Aorta (tissue), 5 donors: ENCODE results near the gene RALGAPA2. TPM values are rescaled to one million over a fixed set of nuclear protein-coding genes. Genes with fewer than 3 reads are reported as not detected.

Experiments
- ATAC-seq: fragments of 200-7000 bp; cut with Tn5 transposase; one replicate; pipeline ENCODE4 v1.9.1; 2022; ENCODE audit warnings: moderate library complexity; ENCODE audit not compliant: low FRiP score
- DNase-seq, 2 donors: peaks; one replicate each; pipeline ENCODE4 v3.0.0-alpha.2; 2020
- H3K27ac ChIP-seq, 2 donors: one replicate each; pipeline ENCODE4 v1.5.1; 2013; ENCODE audit warnings: low read length in 2 of 2, mild to moderate bottlenecking in 2 of 2, moderate library complexity in 2 of 2, control low read depth in 1 of 2, inconsistent platforms in 1 of 2, low read depth in 1 of 2
- H3K27me3 ChIP-seq, 2 donors: one replicate each; pipeline ENCODE4 v1.6.1; 2013; ENCODE audit warnings: control low read depth in 1 of 2, low read length in 1 of 2, mild to moderate bottlenecking in 1 of 2, moderate library complexity in 1 of 2; ENCODE audit not compliant: insufficient read depth in 2 of 2, control insufficient read depth in 1 of 2
- H3K36me3 ChIP-seq, 2 donors: one replicate each; pipeline ENCODE4 v1.6.1; 2013; ENCODE audit warnings: control low read depth in 1 of 2, low read length in 1 of 2, mild to moderate bottlenecking in 1 of 2; ENCODE audit not compliant: insufficient read depth in 2 of 2, control insufficient read depth in 1 of 2
- H3K4me1 ChIP-seq, 2 donors: one replicate each; pipeline ENCODE4 v1.6.1; 2013; ENCODE audit warnings: low read length in 2 of 2, control low read depth in 1 of 2, mild to moderate bottlenecking in 1 of 2, moderate library complexity in 1 of 2; ENCODE audit not compliant: insufficient read depth in 2 of 2, control insufficient read depth in 1 of 2
- H3K4me3 ChIP-seq, 2 donors: one replicate each; pipeline ENCODE4 v1.5.1; 2013; ENCODE audit warnings: low read length in 2 of 2, control low read depth in 1 of 2, mild to moderate bottlenecking in 1 of 2
- H3K9me3 ChIP-seq: one replicate; pipeline ENCODE4 v1.6.1; 2013; ENCODE audit warnings: mild to moderate bottlenecking, low read length; ENCODE audit not compliant: control insufficient read depth
- WGBS, 2 donors: extraction: QIAGEN DNeasy Blood & Tissue Kit; methylation state at CpG; one replicate each; pipeline ENCODE4 v1.1.7; 2013; 5-methylcytosine and 5-hydroxymethylcytosine counted together
- intact Hi-C, 2 donors: fragments of 100-400 bp; cut with DNase I; formaldehyde crosslinking; loops; one replicate each; pipeline versions ENCODE4 v1.14.2 to v1.15.0; 2022
- polyA plus RNA-seq, 2 donors: library from polyadenylated mRNA; stranded (reverse); fragments of 200-250 nt; gene quantifications; one replicate each; pipeline ENCODE4 v1.2.3, GENCODE V29; 2013
- total RNA-seq, 2 donors: library from RNA; stranded (reverse); fragmentation: NEBNext Ultra II Directional; extraction: Animal tissue kit (Norgen Biotek cat#: 25700); gene quantifications; one replicate each; pipeline ENCODE4 v1.2.1, GENCODE V29; 2021
- donor health status: healthy with polysubstance abuse.
- donor health status: Bipolar disorder and iron deficiency.
- donor health status: DM: no; HTN: no; CAD: no.
- donor health status: DM: no; HTN: no; CAD: no.
- donor health status: DM: yes; HTN: yes; CAD: no.

The RALGAPA2 gene
- total and polyA plus RNA-seq, 4 donors = 2.2 to 62.3 (median 19.2) TPM

DNA sequence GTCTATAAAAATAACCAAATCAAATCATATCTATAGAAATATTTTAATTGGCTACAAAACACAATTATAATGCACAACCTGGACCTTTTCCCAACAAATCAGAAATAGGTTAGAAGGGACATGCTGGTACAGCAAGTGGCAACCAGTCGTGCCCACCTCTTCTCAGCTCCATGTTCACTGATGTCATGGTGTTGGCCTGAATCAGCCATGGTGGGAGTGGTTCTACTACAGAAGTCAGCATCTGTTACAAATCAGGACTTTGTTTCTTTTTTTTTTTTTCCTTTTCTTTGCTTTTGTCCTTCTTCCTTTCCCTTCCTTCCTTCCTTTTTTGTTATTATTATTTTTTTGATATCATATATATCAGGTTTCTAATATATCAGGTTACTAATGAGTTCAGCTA is 91.2 kb downstream of the RALGAPA2 start:
- no peak overlapping the region for H3K27ac ChIP-seq
- no peak overlapping the region for H3K4me3 ChIP-seq
- peaks cover 4 to 6% of the 10 kb centered on the region in 2 donors for H3K36me3 ChIP-seq
- no peaks in the 10 kb centered on the region for H3K4me1 ChIP-seq
- no peaks in the 10 kb centered on the region for H3K9me3 ChIP-seq
- 52 to 54% methylated on average over 1 of the region's 1 CpG for WGBS, 2 donors
- no peaks in the 10 kb centered on the region for H3K27me3 ChIP-seq
- no peak for ATAC-seq
- no peak for DNase-seq
- intact Hi-C loops = no loop called here

DNA sequence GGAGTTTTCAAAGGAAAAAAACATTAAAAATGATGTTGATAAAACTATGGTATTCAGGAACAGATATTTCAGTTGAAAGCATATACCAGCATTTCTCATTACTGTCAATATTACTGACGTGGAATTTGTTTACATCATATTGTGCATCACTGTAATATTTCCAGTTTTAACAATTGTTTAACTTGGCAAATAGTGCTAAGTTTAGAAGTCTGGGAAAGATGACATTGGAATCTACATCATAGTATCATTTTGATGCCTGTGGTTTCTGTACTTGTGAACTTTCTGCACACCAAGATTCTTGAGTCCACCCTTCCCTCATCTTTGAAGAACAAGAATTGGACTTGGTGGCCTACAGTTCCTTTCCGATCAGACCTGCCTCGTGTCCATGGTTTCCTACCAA is 98.1 kb downstream of the RALGAPA2 start:
- Histone ChIP-seq H3K4me1 (no peaks in the 10 kb centered on the region), H3K27me3 (no peaks in the 10 kb centered on the region), H3K4me3 (no peak overlapping the region), H3K9me3 (no peaks in the 10 kb centered on the region), H3K36me3 (peaks cover 5 to 6% of the 10 kb centered on the region in 2 donors), H3K27ac (no peak overlapping the region)
- WGBS, 2 donors = 93 to 97% methylated on average over 3 of the region's 3 CpGs
- ATAC-seq = no peak
- intact Hi-C loops = no loop called here
- DNase-seq = no peak

DNA sequence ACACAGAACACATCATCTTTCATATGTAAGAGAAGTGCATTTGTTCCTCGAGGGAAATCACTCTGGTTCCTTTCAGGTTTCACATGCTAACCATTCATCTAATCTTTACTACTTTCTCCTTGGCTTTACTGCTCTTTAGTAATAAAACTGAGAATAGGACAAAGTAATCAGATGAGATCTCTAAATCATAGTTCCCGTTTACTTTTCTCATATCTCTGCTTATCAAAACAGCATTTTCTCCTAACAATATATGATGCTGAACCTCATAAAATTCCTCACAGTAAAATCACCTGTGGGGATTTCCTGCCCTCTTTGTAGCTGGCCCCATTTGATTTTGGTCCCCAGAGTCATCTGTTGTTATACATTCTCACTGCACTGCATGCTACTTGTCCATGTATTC is 100.2 kb downstream of the RALGAPA2 start:
- H3K36me3 ChIP-seq = peaks cover 3 to 5% of the 10 kb centered on the region in 2 donors
- intact Hi-C loops = no loop called here
- no peaks in the 10 kb centered on the region for H3K4me1 ChIP-seq
- ATAC-seq (no peak), DNase-seq (no peak)
- WGBS, 2 donors = 66 to 70% methylated on average over 2 of the region's 2 CpGs
- H3K27ac ChIP-seq = no peak overlapping the region
- H3K9me3 ChIP-seq = no peaks in the 10 kb centered on the region
- H3K4me3 ChIP-seq = no peak overlapping the region
- H3K27me3 ChIP-seq = no peaks in the 10 kb centered on the region

DNA sequence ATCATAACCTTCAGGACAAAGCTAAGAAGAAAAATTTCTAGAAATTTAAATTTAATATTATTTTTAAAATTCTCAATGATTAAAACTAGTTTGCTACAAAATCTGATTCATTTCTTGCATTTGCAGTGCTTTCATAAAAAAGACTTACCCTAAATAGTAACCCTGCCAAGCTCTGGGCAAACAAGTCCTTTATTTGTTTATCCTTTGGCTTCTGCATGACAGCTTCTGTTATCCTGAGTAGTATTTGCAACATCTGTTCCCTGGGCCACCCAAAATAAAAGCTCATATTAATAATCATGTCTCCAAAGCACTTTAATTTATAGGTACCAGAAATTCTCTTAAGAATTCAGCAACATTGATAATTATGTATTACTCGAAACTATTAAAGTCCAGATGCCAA is 101.3 kb downstream of the RALGAPA2 start:
- no peaks in the 10 kb centered on the region for H3K9me3 ChIP-seq
- no peak for DNase-seq
- no peak for ATAC-seq
- 81 to 91% methylated on average over 1 of the region's 1 CpG for WGBS, 2 donors
- no peaks in the 10 kb centered on the region for H3K4me1 ChIP-seq
- intact Hi-C loops = no loop called here
- H3K36me3 ChIP-seq = peaks cover 0 to 4% of the 10 kb centered on the region in 2 donors
- H3K27ac ChIP-seq = no peak overlapping the region
- H3K27me3 ChIP-seq = no peaks in the 10 kb centered on the region
- no peak overlapping the region for H3K4me3 ChIP-seq

DNA sequence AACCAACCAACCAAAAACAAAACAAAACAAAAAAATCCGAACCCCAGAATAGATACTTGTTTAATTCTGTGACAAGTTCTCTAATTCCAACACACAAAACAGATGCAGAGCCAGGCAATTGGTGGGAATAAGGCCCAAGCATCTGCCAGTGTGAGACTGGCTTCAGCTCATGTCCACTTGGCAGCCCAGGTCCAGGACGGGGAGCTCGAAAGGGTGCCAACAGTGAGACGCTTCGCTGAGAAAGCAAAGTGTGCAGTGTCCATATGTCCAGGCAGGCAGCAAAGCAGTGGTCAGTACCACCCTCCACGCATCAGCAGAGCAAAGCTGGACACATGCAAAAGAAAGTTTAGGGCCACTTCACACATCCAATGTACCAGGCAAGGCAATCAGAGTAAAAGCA is 102.9 kb downstream of the RALGAPA2 start:
- Histone ChIP-seq H3K9me3 (no peaks in the 10 kb centered on the region), H3K27ac (no peak overlapping the region), H3K27me3 (no peaks in the 10 kb centered on the region), H3K4me3 (no peak overlapping the region), H3K4me1 (no peaks in the 10 kb centered on the region), H3K36me3 (no peaks in the 10 kb centered on the region)
- intact Hi-C loops = no loop called here
- no peak for DNase-seq
- WGBS, 2 donors = 82 to 90% methylated on average over 6 of the region's 6 CpGs
- ATAC-seq = no peak

DNA sequence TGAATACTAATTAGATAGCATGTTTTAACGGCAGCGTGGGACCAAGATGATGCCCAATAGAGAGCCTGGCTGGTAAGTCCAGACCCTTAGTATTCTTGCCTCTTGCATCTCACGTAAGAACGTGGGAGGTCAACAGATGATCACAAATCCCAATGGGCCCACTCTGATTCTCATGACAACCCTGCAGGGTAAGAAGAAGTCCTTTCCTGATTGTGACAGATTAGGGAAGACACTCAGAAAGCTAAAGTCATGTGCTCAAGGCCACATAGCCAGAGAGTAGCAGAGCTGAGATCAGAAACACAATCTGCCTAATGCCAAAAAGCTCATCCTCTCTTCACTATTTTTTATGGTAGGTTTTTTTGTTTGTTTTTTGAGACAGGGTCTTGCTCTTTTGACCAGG is 103.8 kb downstream of the RALGAPA2 start:
- intact Hi-C loops = no loop called here
- no peaks in the 10 kb centered on the region for H3K36me3 ChIP-seq
- ATAC-seq = no peak
- H3K27me3 ChIP-seq = no peaks in the 10 kb centered on the region
- 86 to 94% methylated on average over 4 of the region's 4 CpGs for WGBS, 2 donors
- H3K4me3 ChIP-seq = no peak overlapping the region
- no peak overlapping the region for H3K27ac ChIP-seq
- no peaks in the 10 kb centered on the region for H3K9me3 ChIP-seq
- no peak for DNase-seq
- no peaks in the 10 kb centered on the region for H3K4me1 ChIP-seq

DNA sequence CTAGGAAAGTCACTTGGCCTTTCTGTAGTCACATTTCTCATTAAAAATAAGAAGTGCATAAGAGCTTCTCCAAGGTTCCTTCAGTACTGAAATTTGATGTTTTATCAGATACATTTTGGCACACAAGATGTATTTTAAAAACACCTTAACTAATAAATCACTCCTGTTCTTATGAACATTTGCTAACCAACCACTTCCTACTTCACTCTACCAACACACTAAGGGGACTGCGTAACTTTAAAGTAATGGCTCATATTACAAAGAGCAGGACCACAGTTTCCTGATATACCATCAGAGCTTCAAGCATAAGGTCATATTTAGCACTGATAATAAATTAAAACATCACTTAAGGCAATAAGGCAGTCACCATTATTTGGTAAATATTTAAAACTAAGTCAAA is 104.4 kb downstream of the RALGAPA2 start:
- intact Hi-C loops = no loop called here
- WGBS, 2 donors = 95 to 98% methylated on average over 1 of the region's 1 CpG

DNA sequence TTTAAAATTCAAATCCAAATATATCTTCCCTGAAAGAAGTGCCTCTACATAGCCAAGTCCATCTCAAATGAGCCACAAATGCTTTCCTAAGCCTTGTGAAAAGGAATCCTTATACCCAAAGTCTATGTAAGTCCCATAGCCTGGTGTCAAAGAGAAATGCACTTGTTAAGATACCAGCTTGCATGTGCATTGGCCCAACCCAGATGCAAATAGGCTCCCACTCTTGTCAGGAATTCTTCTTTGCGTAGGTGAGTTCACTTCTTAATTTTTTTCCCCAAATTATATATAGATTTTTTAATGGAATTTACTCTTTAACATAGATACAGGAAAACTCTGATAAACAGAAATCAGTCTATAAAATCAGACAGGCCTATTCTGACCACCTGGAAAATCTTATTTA is 105.6 kb downstream of the RALGAPA2 start:
- Histone ChIP-seq H3K36me3 (no peaks in the 10 kb centered on the region), H3K27me3 (no peaks in the 10 kb centered on the region), H3K9me3 (no peaks in the 10 kb centered on the region), H3K27ac (no peak overlapping the region), H3K4me1 (no peaks in the 10 kb centered on the region), H3K4me3 (no peak overlapping the region)
- intact Hi-C loops = no loop called here
- 93 to 98% methylated on average over 1 of the region's 1 CpG for WGBS, 2 donors
- DNase-seq (no peak), ATAC-seq (no peak)

More for the DNA sequence above, 104.4 kb downstream of the RALGAPA2 start:
- Histone ChIP-seq H3K9me3 (no peaks in the 10 kb centered on the region), H3K36me3 (no peaks in the 10 kb centered on the region), H3K27me3 (no peaks in the 10 kb centered on the region), H3K27ac (no peak overlapping the region), H3K4me3 (no peak overlapping the region), H3K4me1 (no peaks in the 10 kb centered on the region)
- DNase-seq = no peak
- no peak for ATAC-seq

DNA sequence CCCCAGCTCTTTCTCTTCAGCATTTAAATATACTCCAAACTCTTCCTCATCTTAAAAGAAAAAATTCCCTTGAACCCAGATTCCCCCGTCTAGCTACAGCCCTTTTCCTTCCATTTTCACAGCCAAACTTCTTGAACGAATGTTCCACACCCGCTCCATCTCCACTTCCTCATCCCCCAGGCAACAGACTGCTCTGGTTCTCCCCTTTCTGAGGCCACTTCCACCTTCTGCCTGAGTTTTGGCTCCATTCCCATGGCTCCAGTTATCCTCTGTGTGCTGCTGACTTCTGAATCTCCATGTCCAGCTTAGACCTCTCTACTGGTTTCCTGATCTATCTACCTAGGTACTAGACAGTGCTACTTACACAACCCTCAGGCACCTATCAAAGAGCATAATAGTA is 106.4 kb downstream of the RALGAPA2 start:
- DNase-seq (no peak), ATAC-seq (no peak)
- no peak overlapping the region for H3K4me3 ChIP-seq
- H3K9me3 ChIP-seq = no peaks in the 10 kb centered on the region
- intact Hi-C loops = no loop called here
- H3K36me3 ChIP-seq = no peaks in the 10 kb centered on the region
- no peaks in the 10 kb centered on the region for H3K4me1 ChIP-seq
- no peak overlapping the region for H3K27ac ChIP-seq
- H3K27me3 ChIP-seq = no peaks in the 10 kb centered on the region
- whole genome bisulfite sequencing, 2 donors = 86% methylated on average over 3 of the region's 3 CpGs
